ENCODE results near the gene ALPI. TPM values are rescaled to one million over a fixed set of nuclear protein-coding genes. Genes with fewer than 3 reads are reported as not detected.

Gene ALPI
- total RNA-seq, 2 donors from 2014 or later = not detected

DNA sequence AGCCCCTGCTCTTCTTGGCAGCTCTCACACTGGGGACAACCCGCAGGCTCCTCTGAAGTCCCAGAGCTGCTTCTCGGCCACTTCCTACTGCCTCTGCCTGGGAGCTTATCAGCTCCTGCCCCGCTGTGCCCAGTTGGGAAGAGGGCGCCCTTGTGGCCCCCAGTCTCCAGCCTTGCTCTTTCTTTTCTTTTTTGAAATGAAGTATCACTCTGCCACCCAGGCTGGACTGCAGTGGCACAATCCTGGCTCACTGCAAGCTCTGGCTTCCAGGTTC lies 20.6 kb upstream of the ALPI start:
- no peaks in the 10 kb centered on the region for H3K9me3 ChIP-seq
- no peak for ATAC-seq (ENCODE audit: insufficient number of reproducible peaks, low FRiP score, low read depth)
- no peak overlapping the region for H3K27ac ChIP-seq
- TF ChIP-seq, protein P1, sequence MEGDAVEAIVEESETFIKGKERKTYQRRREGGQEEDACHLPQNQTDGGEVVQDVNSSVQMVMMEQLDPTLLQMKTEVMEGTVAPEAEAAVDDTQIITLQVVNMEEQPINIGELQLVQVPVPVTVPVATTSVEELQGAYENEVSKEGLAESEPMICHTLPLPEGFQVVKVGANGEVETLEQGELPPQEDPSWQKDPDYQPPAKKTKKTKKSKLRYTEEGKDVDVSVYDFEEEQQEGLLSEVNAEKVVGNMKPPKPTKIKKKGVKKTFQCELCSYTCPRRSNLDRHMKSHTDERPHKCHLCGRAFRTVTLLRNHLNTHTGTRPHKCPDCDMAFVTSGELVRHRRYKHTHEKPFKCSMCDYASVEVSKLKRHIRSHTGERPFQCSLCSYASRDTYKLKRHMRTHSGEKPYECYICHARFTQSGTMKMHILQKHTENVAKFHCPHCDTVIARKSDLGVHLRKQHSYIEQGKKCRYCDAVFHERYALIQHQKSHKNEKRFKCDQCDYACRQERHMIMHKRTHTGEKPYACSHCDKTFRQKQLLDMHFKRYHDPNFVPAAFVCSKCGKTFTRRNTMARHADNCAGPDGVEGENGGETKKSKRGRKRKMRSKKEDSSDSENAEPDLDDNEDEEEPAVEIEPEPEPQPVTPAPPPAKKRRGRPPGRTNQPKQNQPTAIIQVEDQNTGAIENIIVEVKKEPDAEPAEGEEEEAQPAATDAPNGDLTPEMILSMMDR (IDR thresholded peaks at IDR 0.05) = no peak
- H3K27me3 ChIP-seq (replicated peaks; ENCODE audit: insufficient read depth) = no peaks in the 10 kb centered on the region
- DNase-seq (ENCODE audit: low spot score) = no peak
- H3K4me1 ChIP-seq (ENCODE audit: control insufficient read depth in 1 of 2, low read depth in 2 of 2) = no peaks in the 10 kb centered on the region
- H3K36me3 ChIP-seq = no peaks in the 10 kb centered on the region
- H3K4me3 ChIP-seq = no peak overlapping the region

DNA sequence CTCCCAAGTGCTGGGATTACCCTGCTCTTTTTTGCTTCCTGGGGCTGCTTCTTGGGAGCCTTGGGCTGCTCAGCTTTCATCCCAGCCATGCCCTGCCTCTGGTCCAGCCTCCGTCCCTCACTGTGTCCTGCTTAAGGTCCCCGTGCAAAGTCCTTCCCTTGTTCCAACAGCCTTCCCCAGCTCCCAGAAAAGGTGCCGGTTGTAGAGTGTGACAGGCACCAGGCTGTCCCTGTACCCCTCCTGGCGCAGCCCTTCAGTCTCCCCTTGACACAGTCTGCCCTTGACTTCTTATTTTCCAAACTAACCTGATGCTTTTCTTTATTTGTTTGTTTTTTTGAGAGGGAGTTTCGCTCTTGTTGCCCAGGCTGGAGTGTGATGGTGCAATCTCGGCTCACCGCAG lies 20.1 kb upstream of the ALPI start:
- no peaks in the 10 kb centered on the region for H3K4me1 ChIP-seq (ENCODE audit: control insufficient read depth in 1 of 2, low read depth in 2 of 2)
- ATAC-seq (ENCODE audit: insufficient number of reproducible peaks, low FRiP score, low read depth) (no peak), DNase-seq (ENCODE audit: low spot score) (no peak)
- H3K36me3 ChIP-seq = no peaks in the 10 kb centered on the region
- no peaks in the 10 kb centered on the region for H3K9me3 ChIP-seq
- no peak overlapping the region for H3K27ac ChIP-seq
- TF ChIP-seq, protein P1 (IDR thresholded peaks at IDR 0.05) = no peak
- H3K4me3 ChIP-seq = no peak overlapping the region
- H3K27me3 ChIP-seq (replicated peaks; ENCODE audit: insufficient read depth) = no peaks in the 10 kb centered on the region

DNA sequence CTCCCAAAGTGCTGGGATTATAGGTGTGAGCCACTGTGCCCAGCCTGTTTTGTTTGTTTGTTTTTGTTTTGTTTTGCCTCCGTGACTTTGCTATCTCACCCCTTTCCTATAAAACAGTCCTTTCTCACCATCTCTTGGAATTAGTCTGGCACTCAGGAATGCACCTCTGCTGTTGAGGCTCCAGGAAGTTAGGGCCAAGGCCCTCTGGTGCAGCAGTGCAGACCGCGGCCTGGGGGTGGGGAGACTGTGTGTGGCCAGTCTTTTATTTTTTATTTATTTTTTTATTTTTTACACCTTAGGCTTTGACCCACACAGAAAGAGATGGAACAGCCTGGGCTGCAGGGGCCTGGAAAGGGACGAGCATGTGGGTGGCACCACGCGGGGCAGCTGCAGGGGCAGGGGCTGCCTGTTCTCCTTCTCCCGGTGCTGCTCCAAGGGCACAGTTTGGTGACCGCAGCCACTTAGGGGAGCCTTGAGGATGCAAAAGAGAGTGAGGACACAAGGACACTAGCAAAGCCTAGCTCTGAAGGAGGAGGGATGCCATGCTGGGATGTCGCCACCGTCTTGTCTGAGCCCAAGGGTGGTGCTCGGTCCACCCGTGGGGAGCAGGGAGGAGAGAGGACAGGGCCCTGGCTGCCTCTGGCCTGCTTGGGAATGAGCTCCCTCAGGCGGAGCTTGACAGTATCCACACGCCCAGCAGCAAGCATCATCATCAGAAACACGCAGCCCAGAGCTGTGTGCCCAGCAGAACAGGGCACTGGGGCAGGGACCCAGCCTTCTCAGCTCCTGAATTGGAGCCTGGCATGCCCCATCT lies 19.4 kb upstream of the ALPI start:
- Histone ChIP-seq H3K4me3 (no peak overlapping the region), H3K27me3 (replicated peaks; ENCODE audit: insufficient read depth) (no peaks in the 10 kb centered on the region), H3K9me3 (no peaks in the 10 kb centered on the region), H3K36me3 (no peaks in the 10 kb centered on the region), H3K4me1 (ENCODE audit: control insufficient read depth in 1 of 2, low read depth in 2 of 2) (no peaks in the 10 kb centered on the region), H3K27ac (no peak overlapping the region)
- no peak for ATAC-seq (ENCODE audit: insufficient number of reproducible peaks, low FRiP score, low read depth)
- TF ChIP-seq, protein P1 (IDR thresholded peaks at IDR 0.05) = no peak
- DNase-seq (ENCODE audit: low spot score) = no peak

DNA sequence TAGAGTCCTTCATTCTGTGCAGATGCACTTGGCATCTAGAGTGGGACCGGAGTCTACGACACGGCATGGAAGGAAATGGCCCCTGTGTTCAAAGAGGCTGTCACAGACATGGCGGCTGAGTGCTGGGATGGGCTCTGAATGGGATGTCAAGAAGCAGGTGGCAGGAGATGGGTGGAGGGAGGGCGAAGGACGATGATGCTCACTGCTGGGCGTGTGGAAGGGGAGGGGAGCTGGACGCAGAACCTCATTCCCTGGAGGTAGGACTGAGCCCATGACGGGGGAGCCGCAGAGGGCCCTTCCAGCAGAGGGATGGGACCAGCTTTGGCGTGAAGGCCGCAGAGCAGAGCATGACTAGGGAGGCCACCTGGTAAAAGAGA lies 18.8 kb upstream of the ALPI start:
- Histone ChIP-seq H3K4me3 (no peak overlapping the region), H3K27me3 (replicated peaks; ENCODE audit: insufficient read depth) (no peaks in the 10 kb centered on the region), H3K9me3 (no peaks in the 10 kb centered on the region), H3K36me3 (no peaks in the 10 kb centered on the region), H3K4me1 (ENCODE audit: control insufficient read depth in 1 of 2, low read depth in 2 of 2) (no peaks in the 10 kb centered on the region), H3K27ac (no peak overlapping the region)
- ATAC-seq (ENCODE audit: insufficient number of reproducible peaks, low FRiP score, low read depth) (no peak), DNase-seq (ENCODE audit: low spot score) (no peak)
- TF ChIP-seq, protein P1 (IDR thresholded peaks at IDR 0.05) = no peak

DNA sequence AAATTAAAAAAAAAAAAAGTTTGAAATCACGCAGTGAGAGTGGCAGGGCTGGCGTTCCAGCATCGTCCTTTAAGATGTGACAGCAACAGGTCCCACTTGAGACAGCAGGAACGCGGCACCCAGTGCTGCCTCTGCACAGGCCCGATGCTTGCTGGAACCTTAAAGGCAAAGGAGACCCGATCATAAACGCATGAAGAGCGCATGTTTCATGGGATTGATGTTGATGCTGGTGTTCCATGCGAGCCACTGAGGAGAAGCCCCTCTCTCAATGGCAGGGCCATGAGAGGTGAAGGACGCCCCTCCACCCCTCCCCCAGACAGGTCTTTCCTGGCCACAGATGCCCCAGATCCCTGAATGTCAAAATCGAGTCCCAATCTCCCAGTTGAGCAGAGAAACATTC lies 17.9 kb upstream of the ALPI start:
- no peak overlapping the region for H3K27ac ChIP-seq
- H3K36me3 ChIP-seq = no peaks in the 10 kb centered on the region
- H3K27me3 ChIP-seq (replicated peaks; ENCODE audit: insufficient read depth) = no peaks in the 10 kb centered on the region
- TF ChIP-seq, protein P1 (IDR thresholded peaks at IDR 0.05) = no peak
- no peaks in the 10 kb centered on the region for H3K9me3 ChIP-seq
- no peak for DNase-seq (ENCODE audit: low spot score)
- no peak for ATAC-seq (ENCODE audit: insufficient number of reproducible peaks, low FRiP score, low read depth)
- no peaks in the 10 kb centered on the region for H3K4me1 ChIP-seq (ENCODE audit: control insufficient read depth in 1 of 2, low read depth in 2 of 2)
- no peak overlapping the region for H3K4me3 ChIP-seq

All from thoracic aorta (tissue), 2 donors.